Effector CD8-positive, alpha-beta T cell (primary cell): ENCODE data around the gene ARID3A.

Experiments used
- DNase-seq: peaks from one replicate; lab custom pipeline; 2025; lab: John Stamatoyannopoulos, UW

Gene ARID3A

GRCh38 chr19:1004803-1005664, 79.2 kb downstream of the ARID3A start:
- no peak for DNase-seq

GRCh38 chr19:1006711-1007398, 81.0 kb downstream of the ARID3A start:
- no peak for DNase-seq

DNA sequence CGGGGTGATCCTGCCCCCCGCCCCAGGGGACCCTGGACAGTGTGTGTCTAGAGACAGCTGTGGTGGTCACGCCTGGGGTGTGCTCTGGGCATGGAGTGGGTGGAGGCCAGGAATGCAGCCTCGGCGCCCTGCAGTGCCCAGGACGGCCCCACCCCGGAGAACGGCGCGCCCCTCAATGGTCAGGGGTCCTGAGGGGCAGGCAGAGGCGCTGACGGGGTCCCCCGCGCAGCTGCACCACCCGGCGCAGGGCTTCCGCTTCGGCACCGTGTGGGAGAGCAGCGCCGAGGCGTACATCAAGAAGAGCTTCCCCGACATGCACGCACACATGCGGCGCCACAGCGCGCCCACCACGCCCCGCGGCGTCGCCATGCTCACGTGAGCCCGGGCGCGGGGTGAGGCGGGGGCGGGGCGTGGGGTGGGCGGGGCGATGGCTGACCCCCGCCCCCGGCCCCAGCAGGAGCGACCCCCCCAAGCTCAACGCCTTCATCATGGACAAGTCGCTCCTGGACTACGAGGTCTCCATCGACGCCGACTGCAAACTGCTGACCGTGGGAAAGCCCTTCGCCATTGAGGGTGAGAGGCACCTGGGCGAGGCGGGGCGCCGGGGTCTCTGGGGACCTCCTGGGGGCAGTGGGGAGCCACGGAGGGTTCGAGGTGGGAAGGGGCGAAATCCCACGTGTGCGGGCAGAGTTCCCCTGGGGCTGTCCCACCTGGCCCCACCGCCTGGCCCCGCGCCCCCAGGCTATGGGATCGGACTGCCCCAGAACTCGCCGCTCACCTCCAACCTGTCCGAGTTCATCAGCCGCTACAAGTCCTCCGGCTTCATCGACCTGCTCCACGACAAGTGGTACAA, 81.8 kb downstream of the ARID3A start:
- DNase-seq = no peak

DNA sequence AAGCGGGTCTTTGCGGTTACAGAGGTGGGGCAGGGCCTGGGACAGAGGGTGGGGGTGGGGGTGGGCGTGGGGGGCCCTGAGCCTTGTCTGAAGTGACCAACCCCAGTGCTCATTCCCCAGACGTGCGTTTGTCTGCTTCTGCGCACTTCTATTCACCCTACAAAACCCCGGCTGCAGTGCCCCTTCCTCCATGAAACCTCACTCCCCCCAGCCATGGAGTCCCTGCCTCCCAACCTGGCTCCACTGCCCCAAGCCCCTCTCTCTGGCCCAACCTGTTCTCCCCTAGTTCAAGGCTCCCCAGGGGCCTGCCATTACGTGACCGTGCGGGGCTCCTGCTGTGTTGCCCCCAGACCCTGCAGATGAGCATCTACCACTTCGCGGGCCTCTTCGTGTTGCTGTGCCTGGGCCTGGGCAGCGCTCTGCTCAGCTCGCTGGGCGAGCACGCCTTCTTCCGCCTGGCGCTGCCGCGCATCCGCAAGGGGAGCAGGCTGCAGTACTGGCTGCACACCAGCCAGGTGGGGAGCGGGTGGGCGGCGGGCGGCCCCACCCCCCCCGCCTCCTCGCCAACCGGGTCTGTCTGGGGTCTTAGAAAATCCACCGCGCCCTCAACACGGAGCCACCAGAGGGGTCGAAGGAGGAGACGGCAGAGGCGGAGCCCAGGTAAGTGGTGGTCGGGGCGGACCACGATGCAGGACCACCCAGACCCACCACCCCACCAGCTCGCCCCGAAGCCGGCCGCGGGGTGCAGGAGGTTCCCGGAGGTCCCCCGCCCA, 82.6 kb downstream of the ARID3A start:
- DNase-seq = no peak

DNA sequence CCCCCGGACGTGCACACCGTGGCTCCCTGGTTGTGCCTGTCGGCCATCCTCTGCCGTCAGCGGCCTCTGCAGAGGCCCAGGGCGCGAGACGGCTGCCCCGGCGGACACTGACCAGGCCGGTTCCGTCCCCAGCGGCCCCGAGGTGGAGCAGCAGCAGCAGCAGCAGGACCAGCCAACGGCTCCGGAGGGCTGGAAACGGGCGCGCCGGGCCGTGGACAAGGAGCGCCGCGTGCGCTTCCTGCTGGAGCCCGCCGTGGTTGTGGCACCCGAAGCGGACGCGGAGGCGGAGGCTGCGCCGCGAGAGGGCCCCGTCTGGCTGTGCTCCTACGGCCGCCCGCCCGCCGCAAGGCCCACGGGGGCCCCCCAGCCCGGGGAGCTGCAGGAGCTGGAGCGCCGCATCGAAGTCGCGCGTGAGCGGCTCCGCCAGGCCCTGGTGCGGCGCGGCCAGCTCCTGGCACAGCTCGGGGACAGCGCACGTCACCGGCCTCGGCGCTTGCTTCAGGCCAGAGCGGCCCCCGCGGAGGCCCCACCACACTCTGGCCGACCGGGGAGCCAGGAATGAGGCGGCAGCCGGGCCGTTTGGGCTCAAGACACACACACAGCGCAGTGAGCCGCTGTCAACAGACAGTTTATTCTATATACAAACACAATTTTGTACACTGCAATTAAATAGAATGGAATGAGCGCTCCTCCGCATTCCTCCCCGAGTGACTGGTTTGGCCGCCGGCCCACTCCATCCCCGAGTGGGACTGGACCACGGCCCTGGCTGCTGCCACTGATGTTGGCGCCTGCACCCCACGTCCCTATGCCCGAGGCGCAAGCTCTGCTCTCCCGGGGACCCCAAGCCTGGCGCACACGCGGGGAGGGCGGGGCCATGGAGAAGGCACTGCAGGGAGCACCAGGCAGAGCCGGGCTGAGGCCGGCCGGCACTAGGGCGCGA, 83.5 kb downstream of the ARID3A start:
- no peak for DNase-seq

DNA sequence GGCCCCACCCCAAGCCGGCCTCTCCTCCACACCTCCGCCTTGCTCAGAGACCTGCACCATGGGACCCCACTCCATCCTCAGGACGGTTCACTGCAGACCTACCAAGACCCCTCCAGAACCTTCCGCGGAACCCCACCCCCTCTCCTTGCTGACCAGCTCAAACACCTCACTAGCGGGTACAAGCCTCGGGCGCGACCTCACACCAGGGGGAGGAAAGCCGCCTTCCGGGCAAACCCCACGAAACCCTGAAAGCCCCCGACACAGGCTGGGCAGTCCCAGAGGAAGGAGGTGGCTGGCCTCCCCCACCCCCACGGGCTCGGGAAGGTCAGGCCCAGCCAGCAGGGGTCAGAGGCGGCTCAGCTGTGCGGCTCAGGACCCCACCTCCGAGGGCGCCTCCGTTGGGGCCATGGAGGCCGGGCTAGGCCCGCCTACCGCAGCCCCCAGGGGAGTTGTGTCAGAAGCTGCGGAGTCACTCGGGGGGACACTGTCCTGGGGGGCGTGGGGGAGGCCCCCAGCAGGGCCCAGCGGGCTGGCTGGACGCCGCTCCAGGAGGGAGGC, 84.2 kb downstream of the ARID3A start:
- DNase-seq = no peak

GRCh38 chr19:1010586-1011510, 85.0 kb downstream of the ARID3A start:
- DNase-seq = no peak

GRCh38 chr19:1011831-1012333, 86.0 kb downstream of the ARID3A start:
- no peak for DNase-seq

DNA sequence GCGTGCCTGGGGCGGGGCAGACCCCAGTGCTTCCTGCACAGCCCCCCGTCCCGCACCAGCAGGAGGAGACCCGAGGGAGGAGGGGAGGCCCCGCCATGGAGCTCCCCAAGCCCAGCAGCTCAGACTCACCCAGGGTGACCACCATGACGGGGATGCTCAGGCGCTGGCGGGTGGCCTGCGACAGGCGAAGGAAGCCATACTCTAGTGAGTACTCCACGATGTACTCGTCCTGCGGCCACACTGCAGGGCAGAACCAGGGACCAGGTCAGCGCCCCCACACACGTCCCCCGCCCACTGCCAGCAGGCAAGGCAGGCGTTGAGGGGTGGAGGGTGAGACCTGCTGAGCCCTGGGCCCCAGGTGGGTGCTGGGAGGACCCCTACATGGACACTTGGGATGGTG, 86.5 kb downstream of the ARID3A start:
- no peak for DNase-seq

GRCh38 chr19:1013218-1013617, 87.4 kb downstream of the ARID3A start:
- no peak for DNase-seq

GRCh38 chr19:1014161-1015060, 88.6 kb downstream of the ARID3A start:
- DNase-seq = no peak

GRCh38 chr19:1015061-1015781, 89.4 kb downstream of the ARID3A start:
- no peak for DNase-seq

DNA sequence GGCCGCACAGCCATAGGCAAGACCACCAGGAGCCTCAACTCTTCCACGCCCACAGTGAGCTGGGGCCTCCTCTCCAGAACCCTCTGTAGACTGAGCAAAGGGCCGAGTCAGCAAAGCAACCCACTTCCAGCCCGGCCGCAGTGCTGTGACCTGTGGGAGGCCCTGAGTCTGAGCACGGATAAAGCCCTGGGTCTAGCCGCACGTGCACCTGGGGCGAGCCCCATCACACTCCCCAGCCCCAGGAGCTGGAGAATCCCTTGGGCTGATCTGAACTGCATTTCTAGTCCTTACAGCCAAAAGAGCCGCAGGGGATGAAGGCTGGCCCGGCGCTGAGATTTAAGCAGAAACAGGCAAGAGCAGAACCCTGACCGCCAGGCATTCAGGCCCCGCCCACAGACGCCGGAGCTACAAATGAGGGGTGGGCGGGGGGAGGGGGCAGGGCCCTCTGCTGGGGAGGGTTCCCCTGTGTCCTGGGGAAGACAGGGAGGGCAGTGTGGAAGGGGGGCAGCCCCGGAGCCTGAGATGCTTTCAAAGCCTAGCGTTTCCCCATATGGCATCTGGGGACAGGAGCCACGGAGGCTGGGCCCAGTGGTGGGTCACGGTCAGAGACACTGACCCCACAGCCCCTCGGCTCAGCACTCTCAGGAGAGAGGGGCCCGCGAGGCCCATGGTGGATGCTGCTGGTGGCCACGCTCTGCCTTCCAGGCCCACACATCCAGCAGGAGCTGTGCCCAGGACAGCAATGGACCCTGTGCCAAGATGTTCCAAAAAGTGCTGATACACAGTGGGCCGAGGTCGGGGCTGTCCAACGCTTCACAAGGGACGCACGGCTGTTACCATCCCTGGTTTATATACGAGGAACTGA, 90.2 kb downstream of the ARID3A start:
- no peak for DNase-seq

- DNase-seq = no peak
These were observed 90.8 kb downstream of the ARID3A start for GRCh38 chr19:1016647-1017114.

DNA sequence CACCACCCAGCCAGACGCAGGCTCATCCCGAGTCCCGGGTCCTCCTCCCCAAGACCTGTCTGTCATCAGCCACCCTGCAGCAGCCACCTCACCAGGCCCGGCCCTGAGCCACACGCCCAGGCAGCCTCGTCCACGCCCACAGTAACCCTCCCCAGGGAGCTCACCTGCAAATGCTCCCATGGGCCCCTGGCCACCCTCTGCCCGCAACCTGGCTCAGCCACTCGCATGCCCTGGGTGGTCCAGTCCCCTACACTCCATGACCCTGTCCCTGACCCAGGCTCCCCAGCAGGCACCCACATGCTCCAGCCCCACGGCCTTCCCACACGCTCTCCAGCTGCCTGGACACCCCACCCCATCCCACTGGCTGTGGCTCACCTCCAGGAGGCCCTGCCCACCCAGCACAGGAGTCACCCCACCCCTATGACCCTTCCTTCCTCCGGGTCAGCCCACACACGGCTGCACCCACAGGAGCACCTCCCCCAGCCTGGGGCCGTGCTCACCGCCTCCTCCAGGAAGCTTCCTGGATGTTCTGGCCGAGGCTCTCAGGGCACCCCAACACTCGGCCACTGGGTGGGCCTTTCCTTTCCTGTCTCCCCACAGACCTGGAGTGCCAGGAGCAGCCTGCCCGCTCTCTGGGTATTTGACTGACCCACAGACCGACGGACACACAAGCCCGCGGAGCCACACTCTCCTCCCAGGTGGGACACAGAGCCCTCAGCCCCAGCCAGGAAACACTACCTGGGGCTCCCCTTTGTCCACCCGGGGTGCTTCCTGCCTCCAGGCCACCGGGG, 91.5 kb downstream of the ARID3A start:
- DNase-seq = no peak
